ENCODE results near the gene WBP4. TPM values are rescaled to one million over a fixed set of nuclear protein-coding genes. Genes with fewer than 3 reads are reported as not detected.
A peak's percentile ranks its signal among the peaks of the same experiment; 100 is the strongest.

The WBP4 gene
- total and polyA plus RNA-seq, 2 of the 4 experiments (the other 2 are of a cell fraction), result 4.3 to 11.0 TPM

DNA sequence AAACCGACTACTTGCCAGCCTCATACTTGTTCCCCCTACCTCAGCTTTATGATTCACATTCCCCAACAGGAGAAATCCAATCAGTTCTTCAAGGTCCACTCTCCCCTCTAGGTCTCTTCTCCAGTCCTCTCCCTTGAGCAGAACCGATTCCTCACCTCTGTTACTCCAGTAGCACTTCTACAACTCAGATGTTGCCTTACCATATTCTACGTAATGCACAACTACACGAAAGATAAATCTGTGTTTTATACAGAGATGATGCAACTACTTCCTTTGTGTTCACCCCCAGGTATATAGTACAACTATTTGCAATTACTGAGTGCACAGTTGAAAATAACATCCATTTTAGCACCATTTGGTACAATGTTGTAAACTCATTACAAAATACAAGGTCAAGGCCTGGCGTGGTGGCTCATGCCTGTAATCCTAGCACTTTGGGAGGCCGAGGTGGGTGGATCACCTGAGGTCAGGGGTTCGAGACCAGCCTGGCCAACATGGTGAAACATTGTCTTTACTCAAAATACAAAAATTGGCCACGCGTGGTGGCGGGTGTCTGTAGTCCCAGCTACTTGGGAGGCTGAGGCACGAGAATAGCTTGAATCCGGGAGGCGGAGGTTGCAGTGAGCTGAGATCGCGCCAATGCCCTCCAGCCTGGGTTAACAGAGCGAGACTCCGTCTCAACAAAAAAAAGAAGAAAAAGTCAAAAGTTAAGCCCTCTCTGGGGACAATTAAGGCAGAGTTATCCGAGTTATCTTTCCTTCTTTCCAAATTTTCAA is 2.8 kb upstream of the WBP4 start:
- Histone ChIP-seq H4K20me1 (ENCODE audit: insufficient read depth, low read length) (peaks cover 50% of the 10 kb centered on the region), H4K8ac (ENCODE audit: low read depth in 2 of 2, low read length in 2 of 2) (no peak overlapping the region; a peak in 1 of 4 replicates), H3K36me3 (ENCODE audit: control insufficient read depth, insufficient read depth, low read length) (peaks cover 2% of the 10 kb centered on the region; the same call in 1 of the 2 replicates), H2BK120ac (ENCODE audit: low read depth, low read length) (no peak overlapping the region), H2AK9ac (replicated peaks; ENCODE audit: low read depth, low read length, poor library complexity) (no peak overlapping the region), H3K18ac (ENCODE audit: low read depth, low read length) (no peak overlapping the region), H3K9me3 (ENCODE audit: control insufficient read depth, insufficient read depth, low read length) (no peaks in the 10 kb centered on the region), H3K27me3 (ENCODE audit: control insufficient read depth, insufficient read depth, low read length) (no peaks in the 10 kb centered on the region), H3K27ac (ENCODE audit: insufficient read depth, low read length) (no peak overlapping the region), H4K91ac (ENCODE audit: insufficient read depth, low read depth, low read length) (no peak overlapping the region), H3K4me1 (ENCODE audit: control insufficient read depth, insufficient read depth, low read length) (peaks cover 7% of the 10 kb centered on the region), H3K56ac (ENCODE audit: extremely low read depth, insufficient read depth, low read length) (no peak overlapping the region), H3K9me1 (ENCODE audit: insufficient read depth, low read length) (peaks cover 13% of the 10 kb centered on the region), H3K4me3 (ENCODE audit: insufficient read depth, low read depth, low read length) (0 out of 2 replicates have a peak overlapping the region, but pooled peaks have one; percentile 82), H3K9ac (ENCODE audit: low read depth, low read length) (peak overlapping the region; percentile 20; the same call in 1 of the 2 replicates), H3K4ac (ENCODE audit: low read depth, low read length) (peak overlapping the region; percentile 34), H3K14ac (replicated peaks; ENCODE audit: low read depth, low read length) (peak overlapping the region; percentile 20), H2AFZ (replicated peaks; ENCODE audit: low read length, poor library complexity) (no peak overlapping the region), H2BK5ac (ENCODE audit: low read depth, low read length, poor library complexity, severe bottlenecking) (no peak overlapping the region), H3K23ac (ENCODE audit: low read depth, low read length) (peak overlapping the region; percentile 34; the same call in 1 of the 2 replicates), H3K4me2 (ENCODE audit: low read depth, low read length) (peak overlapping the region; percentile 97), H2BK15ac (ENCODE audit: low read depth, low read length) (no peak overlapping the region), H2BK20ac (ENCODE audit: low read depth, low read length) (no peak overlapping the region), H4K5ac (ENCODE audit: low read depth, low read length) (no peak overlapping the region), H2AK5ac (ENCODE audit: low read depth, low read length) (peak overlapping the region; percentile 31; the same call in 1 of the 2 replicates), H3K79me1 (ENCODE audit: low read depth in 1 of 2, low read length in 2 of 2) (peaks cover 3 to 35% of the 10 kb centered on the region in 2 experiments; a peak in 3 of 4 replicates)
- 93% methylated on average over 6 of the region's 18 CpGs; no CpG with 5 or more reads in 1 of the 2 experiments for WGBS, 2 experiments (ENCODE audit: extremely low coverage in 2 of 2, insufficient read length in 1 of 2)
- ATAC-seq (ENCODE audit: low read depth) (no peak), DNase-seq (peak; percentile 4)
- dilution Hi-C loops (cut with HindIII; ENCODE audit: low sequenced_read_pairs, unreplicated experiment), result no loop called here
- TF ChIP-seq CEBPB (IDR thresholded peaks at IDR 0.05; ENCODE audit: low read depth, low read length) (peak; percentile 54), CHD1 (IDR thresholded peaks at IDR 0.05; ENCODE audit: low read depth, low read length) (no peak)
- ChIA-PET CTCF (interaction anchor here (0.6 kb wide), 1 partner anchor 276 kb away, joined by 3 read pairs; no protein-coding TSS in a partner anchor), POLR2A (ENCODE audit: unreplicated experiment) (no interaction called here)
- in situ Hi-C loops (cut with MboI; ENCODE audit: low sequenced_read_pairs), result loop anchor here (10.0 kb wide), 1 partner anchor 274 kb away; the partner anchor contains the start of gene SLC25A15
- intact Hi-C loops (cut with micrococcal nuclease), result loop anchor here (10.0 kb wide), 1 partner anchor 284 kb away; the partner anchor contains the start of gene MRPS31
- BruUV-seq (replicated peaks), result no TSS peak

All from IMR-90 (cell line).